ENCODE measurements around the gene AFF4. TPM values are rescaled to one million over a fixed set of nuclear protein-coding genes. Genes with fewer than 3 reads are reported as not detected.
"Not testable (repeated sequence)": the region's sequence is repeated elsewhere in the genome, so short reads cannot be mapped to it uniquely, and the experiment has no call there.

AFF4 gene
- total and polyA plus RNA-seq, 2 experiments from 2014 or later, result 44.0 to 92.9 TPM

GRCh38 chr5:132856011-132856410, 107.4 kb downstream of the AFF4 start:
- Histone ChIP-seq H3K4me2 (no peak overlapping the region), H2AFZ (no peak overlapping the region), H4K20me1 (ENCODE audit: insufficient read depth, poor library complexity, severe bottlenecking) (no peaks in the 10 kb centered on the region), H3K79me2 (no peaks in the 10 kb centered on the region), H3K27ac (no peak overlapping the region), H3K4me1 (ENCODE audit: insufficient read depth) (peaks cover 7% of the 10 kb centered on the region), H3K9me3 (ENCODE audit: low read depth) (no peaks in the 10 kb centered on the region), H3K27me3 (no peaks in the 10 kb centered on the region), H3K36me3 (replicated peaks; ENCODE audit: insufficient read depth, low read depth) (no peaks in the 10 kb centered on the region), H3K4me3 (no peak overlapping the region), H3K9me2 (replicated peaks; ENCODE audit: insufficient read depth) (no peaks in the 10 kb centered on the region)
- WGBS (ENCODE audit: low lambda C conversion rate, missing lambda C conversion rate), result 93% methylated on average over 3 of the region's 3 CpGs
- TF ChIP-seq, protein P1, sequence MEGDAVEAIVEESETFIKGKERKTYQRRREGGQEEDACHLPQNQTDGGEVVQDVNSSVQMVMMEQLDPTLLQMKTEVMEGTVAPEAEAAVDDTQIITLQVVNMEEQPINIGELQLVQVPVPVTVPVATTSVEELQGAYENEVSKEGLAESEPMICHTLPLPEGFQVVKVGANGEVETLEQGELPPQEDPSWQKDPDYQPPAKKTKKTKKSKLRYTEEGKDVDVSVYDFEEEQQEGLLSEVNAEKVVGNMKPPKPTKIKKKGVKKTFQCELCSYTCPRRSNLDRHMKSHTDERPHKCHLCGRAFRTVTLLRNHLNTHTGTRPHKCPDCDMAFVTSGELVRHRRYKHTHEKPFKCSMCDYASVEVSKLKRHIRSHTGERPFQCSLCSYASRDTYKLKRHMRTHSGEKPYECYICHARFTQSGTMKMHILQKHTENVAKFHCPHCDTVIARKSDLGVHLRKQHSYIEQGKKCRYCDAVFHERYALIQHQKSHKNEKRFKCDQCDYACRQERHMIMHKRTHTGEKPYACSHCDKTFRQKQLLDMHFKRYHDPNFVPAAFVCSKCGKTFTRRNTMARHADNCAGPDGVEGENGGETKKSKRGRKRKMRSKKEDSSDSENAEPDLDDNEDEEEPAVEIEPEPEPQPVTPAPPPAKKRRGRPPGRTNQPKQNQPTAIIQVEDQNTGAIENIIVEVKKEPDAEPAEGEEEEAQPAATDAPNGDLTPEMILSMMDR (IDR thresholded peaks at IDR 0.05; ENCODE audit: poor library complexity), result no peak
- TF ChIP-seq EZH2 (IDR thresholded peaks at IDR 0.05; ENCODE audit: borderline replicate concordance) (no peak), EZH2phosphoT487 (IDR thresholded peaks at IDR 0.05; ENCODE audit: low read depth, severe bottlenecking, unreplicated experiment) (no peak)
- DNase-seq (ENCODE audit: low spot score), result no peak

- H3K9me3 ChIP-seq (ENCODE audit: low read depth); H3K4me2 ChIP-seq; H3K36me3 ChIP-seq (replicated peaks; ENCODE audit: insufficient read depth, low read depth); H4K20me1 ChIP-seq (ENCODE audit: insufficient read depth, poor library complexity, severe bottlenecking); H3K4me1 ChIP-seq (ENCODE audit: insufficient read depth); H3K4me3 ChIP-seq; H3K79me2 ChIP-seq; DNase-seq (ENCODE audit: low spot score); H2AFZ ChIP-seq; H3K27me3 ChIP-seq; H3K27ac ChIP-seq; H3K9me2 ChIP-seq (replicated peaks; ENCODE audit: insufficient read depth): not testable (repeated sequence)
- WGBS (ENCODE audit: low lambda C conversion rate, missing lambda C conversion rate), result 95% methylated on average over 5 of the region's 5 CpGs
Observed at GRCh38 chr5:132854992-132855391, 108.4 kb downstream of the AFF4 start.

DNA sequence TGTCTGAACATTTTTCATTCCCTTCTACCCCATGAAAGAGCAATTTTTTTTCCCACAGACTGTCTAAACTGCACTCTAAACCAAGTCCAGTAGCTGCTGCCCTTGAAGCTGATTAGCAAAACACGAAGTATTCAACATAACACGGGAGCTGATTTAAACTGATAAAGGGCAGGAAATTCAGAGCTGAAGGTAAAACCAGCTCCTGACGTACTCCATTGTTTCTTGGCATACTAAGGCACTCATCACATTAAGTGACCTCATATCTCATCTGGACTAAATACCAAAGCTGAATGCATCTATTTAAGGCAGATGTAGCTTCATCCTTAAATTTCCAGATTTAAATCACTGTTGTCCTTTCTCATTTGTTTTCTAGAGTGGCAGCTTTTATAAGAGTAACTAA, 109.1 kb downstream of the AFF4 start:
- peaks cover 10% of the 10 kb centered on the region for H3K4me1 ChIP-seq (ENCODE audit: insufficient read depth)
- 17% methylated on average over 3 of the region's 3 CpGs for WGBS (ENCODE audit: low lambda C conversion rate, missing lambda C conversion rate)
- no peak overlapping the region for H2AFZ ChIP-seq
- H3K79me2 ChIP-seq, result no peaks in the 10 kb centered on the region
- no peak overlapping the region for H3K4me2 ChIP-seq
- no peaks in the 10 kb centered on the region for H3K9me3 ChIP-seq (ENCODE audit: low read depth)
- peak overlapping the region; percentile 12 for H3K27ac ChIP-seq
- no peak for TF ChIP-seq EZH2phosphoT487 (IDR thresholded peaks at IDR 0.05; ENCODE audit: low read depth, severe bottlenecking, unreplicated experiment)
- TF ChIP-seq, protein P1 (IDR thresholded peaks at IDR 0.05; ENCODE audit: poor library complexity), result no peak
- no peak for TF ChIP-seq EZH2 (IDR thresholded peaks at IDR 0.05; ENCODE audit: borderline replicate concordance)
- no peaks in the 10 kb centered on the region for H3K27me3 ChIP-seq
- DNase-seq (ENCODE audit: low spot score), result no peak
- H3K9me2 ChIP-seq (replicated peaks; ENCODE audit: insufficient read depth), result no peaks in the 10 kb centered on the region
- H3K36me3 ChIP-seq (replicated peaks; ENCODE audit: insufficient read depth, low read depth), result no peaks in the 10 kb centered on the region
- H4K20me1 ChIP-seq (ENCODE audit: insufficient read depth, poor library complexity, severe bottlenecking), result no peaks in the 10 kb centered on the region
- H3K4me3 ChIP-seq, result no peak overlapping the region

DNA sequence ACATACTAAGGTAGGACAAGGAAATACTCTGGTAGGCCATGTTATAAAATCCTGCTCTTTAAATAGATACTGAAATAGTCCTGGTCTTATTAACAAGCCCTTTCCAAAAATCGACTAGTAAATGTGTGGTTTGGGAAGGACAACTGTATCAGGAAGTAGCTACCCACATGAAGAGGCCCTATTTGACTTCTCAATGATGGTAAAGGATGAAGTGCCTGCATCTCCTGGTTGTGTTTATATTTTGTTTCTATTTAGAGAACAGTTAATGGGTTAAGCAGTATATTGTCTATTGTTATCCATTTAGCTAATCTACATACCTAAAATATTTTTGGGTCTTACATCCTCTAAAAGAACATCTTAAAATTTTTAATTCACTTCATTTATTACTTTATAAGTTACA, 109.6 kb downstream of the AFF4 start:
- Histone ChIP-seq H4K20me1 (ENCODE audit: insufficient read depth, poor library complexity, severe bottlenecking) (no peaks in the 10 kb centered on the region), H3K4me3 (no peak overlapping the region), H3K9me2 (replicated peaks; ENCODE audit: insufficient read depth) (no peaks in the 10 kb centered on the region), H3K36me3 (replicated peaks; ENCODE audit: insufficient read depth, low read depth) (no peaks in the 10 kb centered on the region), H3K9me3 (ENCODE audit: low read depth) (no peaks in the 10 kb centered on the region), H3K27me3 (no peaks in the 10 kb centered on the region), H3K79me2 (no peaks in the 10 kb centered on the region), H2AFZ (no peak overlapping the region), H3K4me1 (ENCODE audit: insufficient read depth) (peaks cover 14% of the 10 kb centered on the region), H3K4me2 (no peak overlapping the region), H3K27ac (peak overlapping the region; percentile 4)
- DNase-seq (ENCODE audit: low spot score), result no peak
- TF ChIP-seq EZH2 (IDR thresholded peaks at IDR 0.05; ENCODE audit: borderline replicate concordance), result no peak
- no peak for TF ChIP-seq EZH2phosphoT487 (IDR thresholded peaks at IDR 0.05; ENCODE audit: low read depth, severe bottlenecking, unreplicated experiment)
- TF ChIP-seq, protein P1 (IDR thresholded peaks at IDR 0.05; ENCODE audit: poor library complexity), result no peak
- 56% methylated on average over 1 of the region's 1 CpG for WGBS (ENCODE audit: low lambda C conversion rate, missing lambda C conversion rate)
